AG09319 (cell line): Measurements from ENCODE around the gene ADRA2B.

Experiments
- DNase-seq: peaks from one replicate; pipeline ENCODE4 v3.0.0-alpha.2; 2010; ENCODE audit warnings: low read depth; ENCODE audit errors: extremely low read depth
- TF ChIP-seq, protein P1 (sequence below): IDR thresholded peaks from 2 replicates; pipeline ENCODE4 v1.5.1; 2011; ENCODE audit warnings: low read depth, mild to moderate bottlenecking, inconsistent platforms, low read length, moderate library complexity

The ADRA2B gene

DNA sequence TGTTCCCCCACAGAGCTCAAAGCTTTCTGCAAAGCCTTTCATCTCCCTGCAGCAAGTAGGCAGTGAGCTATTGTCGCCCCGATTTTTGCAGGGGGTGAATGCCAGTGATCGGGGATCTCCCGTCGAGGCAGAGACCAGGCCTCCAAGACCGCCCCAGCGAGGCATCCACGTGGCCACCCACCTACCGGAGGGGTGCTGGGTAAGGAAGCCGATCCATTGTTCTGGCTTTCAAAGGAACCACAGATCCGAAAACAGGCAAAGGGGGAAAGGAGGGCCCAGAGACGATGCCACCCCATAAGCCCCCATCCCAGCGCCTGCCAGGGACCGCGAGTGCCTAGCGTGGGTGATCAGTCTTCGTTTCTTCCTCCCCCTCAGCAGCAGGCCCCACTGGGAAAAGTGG, 2.4 kb downstream of the ADRA2B start:
- TF ChIP-seq, protein P1, sequence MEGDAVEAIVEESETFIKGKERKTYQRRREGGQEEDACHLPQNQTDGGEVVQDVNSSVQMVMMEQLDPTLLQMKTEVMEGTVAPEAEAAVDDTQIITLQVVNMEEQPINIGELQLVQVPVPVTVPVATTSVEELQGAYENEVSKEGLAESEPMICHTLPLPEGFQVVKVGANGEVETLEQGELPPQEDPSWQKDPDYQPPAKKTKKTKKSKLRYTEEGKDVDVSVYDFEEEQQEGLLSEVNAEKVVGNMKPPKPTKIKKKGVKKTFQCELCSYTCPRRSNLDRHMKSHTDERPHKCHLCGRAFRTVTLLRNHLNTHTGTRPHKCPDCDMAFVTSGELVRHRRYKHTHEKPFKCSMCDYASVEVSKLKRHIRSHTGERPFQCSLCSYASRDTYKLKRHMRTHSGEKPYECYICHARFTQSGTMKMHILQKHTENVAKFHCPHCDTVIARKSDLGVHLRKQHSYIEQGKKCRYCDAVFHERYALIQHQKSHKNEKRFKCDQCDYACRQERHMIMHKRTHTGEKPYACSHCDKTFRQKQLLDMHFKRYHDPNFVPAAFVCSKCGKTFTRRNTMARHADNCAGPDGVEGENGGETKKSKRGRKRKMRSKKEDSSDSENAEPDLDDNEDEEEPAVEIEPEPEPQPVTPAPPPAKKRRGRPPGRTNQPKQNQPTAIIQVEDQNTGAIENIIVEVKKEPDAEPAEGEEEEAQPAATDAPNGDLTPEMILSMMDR: no peak
- DNase-seq: no peak

DNA sequence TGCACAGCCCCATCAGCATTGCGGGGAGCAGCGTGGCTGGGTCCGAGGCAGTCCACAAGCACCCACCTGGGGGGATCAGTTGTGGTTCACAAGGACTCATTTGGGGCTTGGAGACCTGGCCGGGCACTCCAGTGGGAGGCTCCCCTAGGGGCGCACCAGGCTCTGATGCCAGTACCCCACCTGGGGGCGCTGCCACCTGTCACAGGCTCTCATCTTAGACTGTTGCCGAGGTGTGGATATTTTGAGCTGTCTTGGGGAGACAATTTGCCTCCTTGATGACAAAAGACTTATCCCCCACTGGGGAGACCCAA, 3.0 kb downstream of the ADRA2B start:
- DNase-seq: no peak
- TF ChIP-seq, protein P1: no peak

DNA sequence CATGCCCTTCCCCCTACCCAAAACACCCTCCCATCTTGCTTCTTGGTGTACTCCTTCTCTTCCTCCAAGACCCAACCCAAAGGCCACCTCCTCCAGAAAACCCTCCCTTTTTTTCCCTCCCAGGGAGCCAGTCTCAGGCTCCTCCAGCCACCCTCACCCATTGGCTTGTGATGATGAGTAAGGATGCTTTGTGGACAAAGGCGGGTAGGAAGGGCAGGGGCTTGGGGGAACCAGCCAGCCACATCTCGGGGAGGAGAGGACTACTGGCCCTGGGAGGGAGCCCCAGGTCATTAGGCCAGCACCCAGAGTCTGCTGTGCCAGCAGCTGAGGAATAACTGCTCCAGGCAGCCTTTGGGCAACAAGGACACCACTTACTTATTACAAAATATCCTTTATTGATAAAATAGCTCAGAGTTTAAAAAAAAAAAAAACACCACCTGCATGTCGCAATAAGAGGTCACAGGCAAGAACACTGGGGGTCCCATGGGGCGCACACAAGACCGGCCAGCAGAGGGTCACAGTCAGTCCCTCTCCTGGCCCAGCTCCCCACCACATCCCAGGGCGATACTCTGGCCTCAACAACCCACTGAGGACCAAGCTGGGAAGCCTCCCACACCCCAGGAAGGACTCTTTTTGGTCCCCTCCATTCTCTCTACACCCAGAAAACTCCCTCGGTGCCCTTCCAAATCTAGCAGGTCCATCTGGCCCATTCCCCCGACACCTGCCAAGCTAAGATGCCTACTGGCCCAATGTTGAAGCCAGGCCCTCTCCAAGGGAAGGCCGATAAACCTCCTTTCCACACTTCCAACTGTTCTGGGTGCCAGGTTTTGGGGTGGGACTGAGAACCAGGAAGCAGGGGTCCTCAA, 3.6 kb downstream of the ADRA2B start:
- DNase-seq: no peak
- TF ChIP-seq, protein P1: no peak

DNA sequence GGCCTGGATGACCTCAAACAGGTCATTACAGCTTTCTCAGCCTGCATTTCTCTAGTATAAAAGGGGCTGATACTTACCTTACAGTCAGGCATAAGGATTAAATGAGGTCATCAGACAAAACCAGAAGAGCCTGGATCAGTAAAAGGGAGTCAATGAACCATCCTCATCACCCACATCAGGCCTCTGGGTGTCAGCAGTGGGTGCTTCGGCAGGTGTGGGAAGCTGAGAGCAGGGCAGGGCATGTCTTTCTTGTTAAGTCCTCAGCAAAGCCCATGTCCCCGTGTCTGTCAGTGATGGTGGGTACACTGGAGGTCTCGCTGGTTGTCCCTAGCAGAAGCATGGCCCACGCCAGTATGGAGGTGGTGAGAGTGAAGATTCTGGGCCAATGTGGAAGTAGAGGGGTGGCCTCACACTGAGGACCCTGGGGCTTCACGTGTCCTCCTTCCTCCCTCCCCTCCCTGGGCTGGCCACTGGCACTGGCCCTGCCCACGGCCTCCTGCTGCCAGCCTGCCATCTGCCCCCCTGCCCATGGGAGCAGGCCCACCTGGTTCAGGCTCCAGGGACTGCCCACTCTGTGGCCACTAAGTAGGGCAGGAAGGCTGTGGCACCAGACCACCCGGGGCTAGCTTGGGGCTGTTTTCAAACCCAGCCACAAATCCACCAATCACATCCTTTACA, 4.4 kb downstream of the ADRA2B start:
- TF ChIP-seq, protein P1: no peak
- no peak for DNase-seq

DNA sequence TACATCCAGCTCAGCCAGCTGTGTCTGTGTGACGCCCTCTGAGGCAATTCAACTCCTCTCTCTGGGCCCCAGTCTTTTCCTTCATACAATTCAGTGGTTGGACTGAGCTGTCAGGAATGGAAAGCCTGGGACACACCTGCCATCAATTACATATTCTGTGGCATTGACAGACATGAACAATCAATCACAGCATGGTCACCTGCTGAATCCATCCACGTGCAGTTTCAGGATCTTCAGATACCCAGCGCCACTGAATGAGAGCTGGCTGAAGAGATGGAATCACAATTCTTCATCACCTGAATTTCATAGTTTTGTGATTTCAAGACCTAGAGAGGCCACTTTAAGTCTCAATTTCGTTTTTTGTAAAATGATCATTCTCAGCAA, 5.1 kb downstream of the ADRA2B start:
- DNase-seq: no peak
- TF ChIP-seq, protein P1: no peak

DNA sequence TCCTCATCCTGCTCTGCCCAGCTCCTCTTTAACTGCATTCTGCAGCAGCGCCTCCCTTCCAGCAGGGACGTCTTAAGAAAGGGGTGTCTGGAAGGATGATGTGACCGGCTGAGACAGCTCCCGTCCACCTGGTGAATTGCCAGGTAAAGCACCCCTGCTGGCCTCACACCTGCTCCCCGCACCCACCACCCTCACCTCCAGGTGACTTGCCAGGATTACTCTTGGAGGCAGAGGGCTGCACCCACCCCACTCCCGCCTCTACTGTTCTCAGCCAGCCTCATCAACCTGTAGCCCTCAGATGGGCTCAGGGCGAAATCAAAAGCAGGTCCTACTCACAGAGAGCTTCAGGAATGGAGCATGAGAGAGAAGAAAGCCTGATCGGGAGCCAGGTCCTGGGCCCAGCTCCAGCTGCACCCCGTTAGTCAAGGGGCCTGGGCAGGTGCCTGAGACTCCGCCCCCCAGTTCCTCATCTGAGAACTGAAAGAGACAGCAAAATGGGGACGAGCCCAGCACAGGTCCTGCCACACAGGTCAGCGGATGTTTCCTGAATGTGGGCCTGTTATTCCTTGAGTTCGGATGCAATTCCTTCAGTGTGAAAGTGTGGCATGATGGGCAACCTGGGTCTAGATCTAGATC, 5.6 kb downstream of the ADRA2B start:
- DNase-seq: no peak
- TF ChIP-seq, protein P1: no peak
